K562 (cell line): ENCODE data around the gene PACSIN2.

Experiments
- ARNT ChIP-seq, 2 experiments: fragments of 450-650 bp; IDR thresholded peaks; 2 replicates each; pipeline ENCODE4 v1.6.1; 2016; ENCODE audit warnings: mild to moderate bottlenecking in 1 of 2
- EZH2 ChIP-seq: IDR thresholded peaks from 2 replicates; pipeline ENCODE4 v1.6.1; 2012; ENCODE audit warnings: low read depth, mild to moderate bottlenecking, inconsistent platforms, low read length, borderline replicate concordance
- NFE2L1 ChIP-seq: fragments of 450-650 bp; IDR thresholded peaks from 2 replicates; pipeline ENCODE4 v1.6.1; 2016; ENCODE audit warnings: missing genetic modification characterization, low read depth, mild to moderate bottlenecking, missing compliant biosample characterization, moderate library complexity, borderline replicate concordance
- SRF ChIP-seq, 2 experiments: fragments of 250-450, 450-650 bp in 1 of 2; sonication (Bioruptor Pico) in 1 of 2; sonication (generic) in 1 of 2; formaldehyde crosslinking; IDR thresholded peaks; 2 replicates each; pipeline versions ENCODE4 v1.5.0 to v1.5.1; 2020 to 2022; ENCODE audit warnings: mild to moderate bottlenecking in 1 of 2, missing genetic modification reagents in 1 of 2
- TEAD4 ChIP-seq, 2 experiments: sonication (generic) in 1 of 2; formaldehyde crosslinking in 1 of 2; IDR thresholded peaks; 2 replicates each; pipeline versions ENCODE4 v1.6.1 to v1.8.0; 2012 to 2022; ENCODE audit warnings: borderline replicate concordance in 1 of 2, inconsistent platforms in 1 of 2, low read length in 1 of 2, mild to moderate bottlenecking in 1 of 2, missing genetic modification reagents in 1 of 2
- ZFP36 ChIP-seq: fragments of 150-350 bp; IDR thresholded peaks from 2 replicates; pipeline ENCODE4 v1.6.1; 2018; ENCODE audit warnings: low read length, low read depth; ENCODE audit not compliant: partially characterized antibody
- ZNF253 ChIP-seq: fragments of 250-450 bp; sonication (Bioruptor Pico); conservative IDR thresholded peaks from 2 replicates; pipeline ENCODE4 v1.6.1; 2021; ENCODE audit warnings: mild to moderate bottlenecking
- ZNF583 ChIP-seq: fragments of 250-450 bp; sonication (Bioruptor Pico); IDR thresholded peaks from 2 replicates; pipeline ENCODE4 v1.4.0; 2020
- TF ChIP-seq, protein P1 (sequence below), 3 experiments: IDR thresholded peaks in 2 of 3; conservative IDR thresholded peaks in 1 of 3; 2 replicates each; pipeline ENCODE4 v1.5.1; 2011 to 2012; ENCODE audit warnings: low read length in 3 of 3, mild to moderate bottlenecking in 3 of 3, control low read depth in 2 of 3, improper control_type of control experiment in 1 of 3, inconsistent platforms in 1 of 3, low read depth in 1 of 3, mixed read lengths in 1 of 3, moderate library complexity in 1 of 3; ENCODE audit not compliant: insufficient read depth in 2 of 3
- TF ChIP-seq, protein P2 (sequence below): sonication (generic); formaldehyde crosslinking; IDR thresholded peaks from 2 replicates; pipeline ENCODE4 v1.9.0; 2022; ENCODE audit warnings: mild to moderate bottlenecking, missing genetic modification reagents
- TF ChIP-seq, protein P3 (sequence below): sonication (generic); formaldehyde crosslinking; IDR thresholded peaks from 2 replicates; pipeline ENCODE4 v1.8.0; 2022; ENCODE audit warnings: mild to moderate bottlenecking, missing genetic modification reagents, borderline replicate concordance
- TF ChIP-seq, protein P4 (sequence below): IDR thresholded peaks from 2 replicates; pipeline ENCODE4 v1.6.1; 2016; ENCODE audit warnings: missing genetic modification characterization, missing compliant biosample characterization

DNA sequence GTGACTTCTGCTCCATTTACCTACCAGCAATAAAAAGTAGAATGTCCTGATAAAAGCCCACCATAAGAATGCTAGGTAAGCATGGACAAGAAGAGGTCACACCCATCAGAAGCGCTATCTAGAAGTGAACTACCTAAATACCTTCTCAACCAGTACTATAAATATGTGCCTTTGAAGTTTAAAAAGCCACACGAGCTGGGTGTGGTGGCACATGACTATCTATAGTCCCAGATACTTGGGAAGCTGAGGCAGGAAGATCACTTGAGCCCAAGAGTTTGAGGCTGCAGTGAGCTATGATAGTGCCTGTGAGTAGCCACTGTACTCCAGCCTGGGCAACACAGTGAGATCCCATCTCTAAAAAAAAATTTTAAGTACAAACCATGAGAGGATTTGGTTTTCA lies 66.7 kb downstream of the PACSIN2 start:
- TF ChIP-seq, protein P1, sequence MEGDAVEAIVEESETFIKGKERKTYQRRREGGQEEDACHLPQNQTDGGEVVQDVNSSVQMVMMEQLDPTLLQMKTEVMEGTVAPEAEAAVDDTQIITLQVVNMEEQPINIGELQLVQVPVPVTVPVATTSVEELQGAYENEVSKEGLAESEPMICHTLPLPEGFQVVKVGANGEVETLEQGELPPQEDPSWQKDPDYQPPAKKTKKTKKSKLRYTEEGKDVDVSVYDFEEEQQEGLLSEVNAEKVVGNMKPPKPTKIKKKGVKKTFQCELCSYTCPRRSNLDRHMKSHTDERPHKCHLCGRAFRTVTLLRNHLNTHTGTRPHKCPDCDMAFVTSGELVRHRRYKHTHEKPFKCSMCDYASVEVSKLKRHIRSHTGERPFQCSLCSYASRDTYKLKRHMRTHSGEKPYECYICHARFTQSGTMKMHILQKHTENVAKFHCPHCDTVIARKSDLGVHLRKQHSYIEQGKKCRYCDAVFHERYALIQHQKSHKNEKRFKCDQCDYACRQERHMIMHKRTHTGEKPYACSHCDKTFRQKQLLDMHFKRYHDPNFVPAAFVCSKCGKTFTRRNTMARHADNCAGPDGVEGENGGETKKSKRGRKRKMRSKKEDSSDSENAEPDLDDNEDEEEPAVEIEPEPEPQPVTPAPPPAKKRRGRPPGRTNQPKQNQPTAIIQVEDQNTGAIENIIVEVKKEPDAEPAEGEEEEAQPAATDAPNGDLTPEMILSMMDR (IDR thresholded peaks at IDR 0.05 in 2 of 3, conservative IDR thresholded peaks at IDR 0.05 in 1 of 3; ENCODE audit: insufficient read depth in 2 of 3, low read depth in 1 of 3, low read length in 3 of 3) = no peak
- no peak for TF ChIP-seq EZH2
- no peak for TF ChIP-seq NFE2L1 (tag)
- TF ChIP-seq, protein P2, sequence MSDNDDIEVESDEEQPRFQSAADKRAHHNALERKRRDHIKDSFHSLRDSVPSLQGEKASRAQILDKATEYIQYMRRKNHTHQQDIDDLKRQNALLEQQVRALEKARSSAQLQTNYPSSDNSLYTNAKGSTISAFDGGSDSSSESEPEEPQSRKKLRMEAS = no peak
- no peak for TF ChIP-seq TEAD4 (IDR thresholded peaks at IDR 0.05; ENCODE audit: low read length)
- TF ChIP-seq TEAD4 (CRISPR knock-in tag; IDR thresholded peaks at IDR 0.05; ENCODE audit: borderline replicate concordance) = no peak
- TF ChIP-seq, protein P3, sequence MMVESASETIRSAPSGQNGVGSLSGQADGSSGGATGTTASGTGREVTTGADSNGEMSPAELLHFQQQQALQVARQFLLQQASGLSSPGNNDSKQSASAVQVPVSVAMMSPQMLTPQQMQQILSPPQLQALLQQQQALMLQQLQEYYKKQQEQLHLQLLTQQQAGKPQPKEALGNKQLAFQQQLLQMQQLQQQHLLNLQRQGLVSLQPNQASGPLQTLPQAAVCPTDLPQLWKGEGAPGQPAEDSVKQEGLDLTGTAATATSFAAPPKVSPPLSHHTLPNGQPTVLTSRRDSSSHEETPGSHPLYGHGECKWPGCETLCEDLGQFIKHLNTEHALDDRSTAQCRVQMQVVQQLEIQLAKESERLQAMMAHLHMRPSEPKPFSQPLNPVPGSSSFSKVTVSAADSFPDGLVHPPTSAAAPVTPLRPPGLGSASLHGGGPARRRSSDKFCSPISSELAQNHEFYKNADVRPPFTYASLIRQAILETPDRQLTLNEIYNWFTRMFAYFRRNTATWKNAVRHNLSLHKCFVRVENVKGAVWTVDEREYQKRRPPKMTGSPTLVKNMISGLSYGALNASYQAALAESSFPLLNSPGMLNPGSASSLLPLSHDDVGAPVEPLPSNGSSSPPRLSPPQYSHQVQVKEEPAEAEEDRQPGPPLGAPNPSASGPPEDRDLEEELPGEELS (CRISPR knock-in tag) = no peak
- TF ChIP-seq ZNF253 = no peak
- no peak for TF ChIP-seq ZFP36
- no peak for TF ChIP-seq ARNT (IDR thresholded peaks at IDR 0.05)
- TF ChIP-seq, protein P4, sequence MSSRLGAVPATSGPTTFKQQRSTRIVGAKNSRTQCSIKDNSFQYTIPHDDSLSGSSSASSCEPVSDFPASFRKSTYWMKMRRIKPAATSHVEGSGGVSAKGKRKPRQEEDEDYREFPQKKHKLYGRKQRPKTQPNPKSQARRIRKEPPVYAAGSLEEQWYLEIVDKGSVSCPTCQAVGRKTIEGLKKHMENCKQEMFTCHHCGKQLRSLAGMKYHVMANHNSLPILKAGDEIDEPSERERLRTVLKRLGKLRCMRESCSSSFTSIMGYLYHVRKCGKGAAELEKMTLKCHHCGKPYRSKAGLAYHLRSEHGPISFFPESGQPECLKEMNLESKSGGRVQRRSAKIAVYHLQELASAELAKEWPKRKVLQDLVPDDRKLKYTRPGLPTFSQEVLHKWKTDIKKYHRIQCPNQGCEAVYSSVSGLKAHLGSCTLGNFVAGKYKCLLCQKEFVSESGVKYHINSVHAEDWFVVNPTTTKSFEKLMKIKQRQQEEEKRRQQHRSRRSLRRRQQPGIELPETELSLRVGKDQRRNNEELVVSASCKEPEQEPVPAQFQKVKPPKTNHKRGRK (tag) = no peak
- no peak for TF ChIP-seq SRF (CRISPR knock-in tag; IDR thresholded peaks at IDR 0.05)
- no peak for TF ChIP-seq ZNF583 (CRISPR knock-in tag)
